ENCODE results near the gene PSTPIP1. TPM values are rescaled to one million over a fixed set of nuclear protein-coding genes. Genes with fewer than 3 reads are reported as not detected.

Gene PSTPIP1
- total and polyA plus RNA-seq, 9 of the 15 experiments (the other 6 are each of a cell fraction or from before 2014, with no cell fraction given), result not detected

DNA sequence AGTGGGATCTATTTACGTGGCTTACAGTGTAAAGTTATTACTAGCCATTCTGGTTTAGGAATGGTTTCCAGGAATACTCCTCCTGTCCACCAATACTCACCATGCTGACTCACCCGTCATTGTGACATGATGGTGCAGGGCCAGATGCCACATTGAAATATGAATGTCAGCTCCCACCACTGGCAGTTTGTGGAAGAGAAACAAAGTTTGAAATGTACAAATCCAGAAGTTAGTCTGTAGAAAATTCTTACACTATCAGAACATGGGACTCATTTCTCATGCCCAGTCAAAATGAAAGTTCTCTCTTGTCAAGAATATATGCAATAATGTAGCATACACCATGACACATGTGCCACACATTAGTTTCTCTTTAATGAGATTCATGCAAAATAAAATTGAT lies 90.4 kb downstream of the PSTPIP1 start (continued):
- TF ChIP-seq ZNF184 (CRISPR knock-in tag; IDR thresholded peaks at IDR 0.05) (no peak), FOXK1 (CRISPR knock-in tag; IDR thresholded peaks at IDR 0.05; ENCODE audit: borderline replicate concordance) (no peak), C11orf30 (IDR thresholded peaks at IDR 0.05; ENCODE audit: low read depth) (peak; percentile 72), ZNF717 (CRISPR knock-in tag; IDR thresholded peaks at IDR 0.05) (no peak), BRD9 (IDR thresholded peaks at IDR 0.05; ENCODE audit: low read depth, partially characterized antibody) (no peak), TCF3 (CRISPR knock-in tag; IDR thresholded peaks at IDR 0.05) (no peak)
- TF ChIP-seq, protein P1, sequence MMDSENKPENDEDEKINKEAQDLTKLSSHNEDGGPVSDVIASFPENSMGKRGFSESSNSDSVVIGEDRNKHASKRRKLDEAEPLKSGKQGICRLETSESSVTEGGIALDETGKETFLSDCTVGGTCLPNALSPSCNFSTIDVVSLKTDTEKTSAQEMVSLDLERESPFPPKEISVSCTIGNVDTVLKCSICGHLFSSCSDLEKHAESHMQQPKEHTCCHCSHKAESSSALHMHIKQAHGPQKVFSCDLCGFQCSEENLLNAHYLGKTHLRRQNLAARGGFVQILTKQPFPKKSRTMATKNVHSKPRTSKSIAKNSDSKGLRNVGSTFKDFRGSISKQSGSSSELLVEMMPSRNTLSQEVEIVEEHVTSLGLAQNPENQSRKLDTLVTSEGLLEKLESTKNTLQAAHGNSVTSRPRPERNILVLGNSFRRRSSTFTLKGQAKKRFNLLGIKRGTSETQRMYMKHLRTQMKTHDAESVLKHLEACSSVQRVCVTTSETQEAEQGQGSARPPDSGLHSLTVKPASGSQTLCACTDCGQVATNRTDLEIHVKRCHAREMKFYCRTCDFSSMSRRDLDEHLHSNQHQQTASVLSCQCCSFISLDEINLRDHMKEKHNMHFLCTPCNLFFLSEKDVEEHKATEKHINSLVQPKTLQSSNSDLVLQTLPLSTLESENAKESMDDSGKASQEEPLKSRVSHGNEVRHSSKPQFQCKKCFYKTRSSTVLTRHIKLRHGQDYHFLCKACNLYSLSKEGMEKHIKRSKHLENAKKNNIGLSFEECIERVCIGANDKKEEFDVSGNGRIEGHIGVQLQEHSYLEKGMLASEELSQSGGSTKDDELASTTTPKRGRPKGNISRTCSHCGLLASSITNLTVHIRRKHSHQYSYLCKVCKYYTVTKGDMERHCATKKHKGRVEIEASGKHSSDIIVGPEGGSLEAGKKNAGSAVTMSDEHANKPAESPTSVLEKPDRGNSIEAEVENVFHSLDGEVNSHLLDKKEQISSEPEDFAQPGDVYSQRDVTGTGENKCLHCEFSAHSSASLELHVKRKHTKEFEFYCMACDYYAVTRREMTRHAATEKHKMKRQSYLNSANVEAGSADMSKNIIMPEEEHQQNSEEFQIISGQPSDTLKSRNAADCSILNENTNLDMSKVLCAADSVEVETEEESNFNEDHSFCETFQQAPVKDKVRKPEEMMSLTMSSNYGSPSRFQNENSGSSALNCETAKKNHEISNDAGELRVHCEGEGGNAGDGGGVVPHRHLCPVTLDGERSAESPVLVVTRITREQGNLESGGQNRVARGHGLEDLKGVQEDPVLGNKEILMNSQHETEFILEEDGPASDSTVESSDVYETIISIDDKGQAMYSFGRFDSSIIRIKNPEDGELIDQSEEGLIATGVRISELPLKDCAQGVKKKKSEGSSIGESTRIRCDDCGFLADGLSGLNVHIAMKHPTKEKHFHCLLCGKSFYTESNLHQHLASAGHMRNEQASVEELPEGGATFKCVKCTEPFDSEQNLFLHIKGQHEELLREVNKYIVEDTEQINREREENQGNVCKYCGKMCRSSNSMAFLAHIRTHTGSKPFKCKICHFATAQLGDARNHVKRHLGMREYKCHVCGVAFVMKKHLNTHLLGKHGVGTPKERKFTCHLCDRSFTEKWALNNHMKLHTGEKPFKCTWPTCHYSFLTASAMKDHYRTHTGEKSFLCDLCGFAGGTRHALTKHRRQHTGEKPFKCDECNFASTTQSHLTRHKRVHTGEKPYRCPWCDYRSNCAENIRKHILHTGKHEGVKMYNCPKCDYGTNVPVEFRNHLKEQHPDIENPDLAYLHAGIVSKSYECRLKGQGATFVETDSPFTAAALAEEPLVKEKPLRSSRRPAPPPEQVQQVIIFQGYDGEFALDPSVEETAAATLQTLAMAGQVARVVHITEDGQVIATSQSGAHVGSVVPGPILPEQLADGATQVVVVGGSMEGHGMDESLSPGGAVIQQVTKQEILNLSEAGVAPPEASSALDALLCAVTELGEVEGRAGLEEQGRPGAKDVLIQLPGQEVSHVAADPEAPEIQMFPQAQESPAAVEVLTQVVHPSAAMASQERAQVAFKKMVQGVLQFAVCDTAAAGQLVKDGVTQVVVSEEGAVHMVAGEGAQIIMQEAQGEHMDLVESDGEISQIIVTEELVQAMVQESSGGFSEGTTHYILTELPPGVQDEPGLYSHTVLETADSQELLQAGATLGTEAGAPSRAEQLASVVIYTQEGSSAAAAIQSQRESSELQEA (IDR thresholded peaks at IDR 0.05; ENCODE audit: low read depth), result no peak
- TF ChIP-seq, protein P2, sequence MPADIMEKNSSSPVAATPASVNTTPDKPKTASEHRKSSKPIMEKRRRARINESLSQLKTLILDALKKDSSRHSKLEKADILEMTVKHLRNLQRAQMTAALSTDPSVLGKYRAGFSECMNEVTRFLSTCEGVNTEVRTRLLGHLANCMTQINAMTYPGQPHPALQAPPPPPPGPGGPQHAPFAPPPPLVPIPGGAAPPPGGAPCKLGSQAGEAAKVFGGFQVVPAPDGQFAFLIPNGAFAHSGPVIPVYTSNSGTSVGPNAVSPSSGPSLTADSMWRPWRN (IDR thresholded peaks at IDR 0.05; ENCODE audit: low read depth), result no peak
- TF ChIP-seq, protein P3, sequence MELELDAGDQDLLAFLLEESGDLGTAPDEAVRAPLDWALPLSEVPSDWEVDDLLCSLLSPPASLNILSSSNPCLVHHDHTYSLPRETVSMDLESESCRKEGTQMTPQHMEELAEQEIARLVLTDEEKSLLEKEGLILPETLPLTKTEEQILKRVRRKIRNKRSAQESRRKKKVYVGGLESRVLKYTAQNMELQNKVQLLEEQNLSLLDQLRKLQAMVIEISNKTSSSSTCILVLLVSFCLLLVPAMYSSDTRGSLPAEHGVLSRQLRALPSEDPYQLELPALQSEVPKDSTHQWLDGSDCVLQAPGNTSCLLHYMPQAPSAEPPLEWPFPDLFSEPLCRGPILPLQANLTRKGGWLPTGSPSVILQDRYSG (tag; conservative IDR thresholded peaks at IDR 0.05; ENCODE audit: low read depth), result no peak
- TF ChIP-seq, protein P4, sequence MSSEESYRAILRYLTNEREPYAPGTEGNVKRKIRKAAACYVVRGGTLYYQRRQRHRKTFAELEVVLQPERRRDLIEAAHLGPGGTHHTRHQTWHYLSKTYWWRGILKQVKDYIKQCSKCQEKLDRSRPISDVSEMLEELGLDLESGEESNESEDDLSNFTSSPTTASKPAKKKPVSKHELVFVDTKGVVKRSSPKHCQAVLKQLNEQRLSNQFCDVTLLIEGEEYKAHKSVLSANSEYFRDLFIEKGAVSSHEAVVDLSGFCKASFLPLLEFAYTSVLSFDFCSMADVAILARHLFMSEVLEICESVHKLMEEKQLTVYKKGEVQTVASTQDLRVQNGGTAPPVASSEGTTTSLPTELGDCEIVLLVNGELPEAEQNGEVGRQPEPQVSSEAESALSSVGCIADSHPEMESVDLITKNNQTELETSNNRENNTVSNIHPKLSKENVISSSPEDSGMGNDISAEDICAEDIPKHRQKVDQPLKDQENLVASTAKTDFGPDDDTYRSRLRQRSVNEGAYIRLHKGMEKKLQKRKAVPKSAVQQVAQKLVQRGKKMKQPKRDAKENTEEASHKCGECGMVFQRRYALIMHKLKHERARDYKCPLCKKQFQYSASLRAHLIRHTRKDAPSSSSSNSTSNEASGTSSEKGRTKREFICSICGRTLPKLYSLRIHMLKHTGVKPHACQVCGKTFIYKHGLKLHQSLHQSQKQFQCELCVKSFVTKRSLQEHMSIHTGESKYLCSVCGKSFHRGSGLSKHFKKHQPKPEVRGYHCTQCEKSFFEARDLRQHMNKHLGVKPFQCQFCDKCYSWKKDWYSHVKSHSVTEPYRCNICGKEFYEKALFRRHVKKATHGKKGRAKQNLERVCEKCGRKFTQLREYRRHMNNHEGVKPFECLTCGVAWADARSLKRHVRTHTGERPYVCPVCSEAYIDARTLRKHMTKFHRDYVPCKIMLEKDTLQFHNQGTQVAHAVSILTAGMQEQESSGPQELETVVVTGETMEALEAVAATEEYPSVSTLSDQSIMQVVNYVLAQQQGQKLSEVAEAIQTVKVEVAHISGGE (CRISPR knock-in tag; IDR thresholded peaks at IDR 0.05), result no peak
- TF ChIP-seq, protein P5, sequence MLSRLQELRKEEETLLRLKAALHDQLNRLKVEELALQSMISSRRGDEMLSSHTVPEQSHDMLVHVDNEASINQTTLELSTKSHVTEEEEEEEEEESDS (CRISPR knock-in tag; IDR thresholded peaks at IDR 0.05), result no peak
- TF ChIP-seq, protein P6, sequence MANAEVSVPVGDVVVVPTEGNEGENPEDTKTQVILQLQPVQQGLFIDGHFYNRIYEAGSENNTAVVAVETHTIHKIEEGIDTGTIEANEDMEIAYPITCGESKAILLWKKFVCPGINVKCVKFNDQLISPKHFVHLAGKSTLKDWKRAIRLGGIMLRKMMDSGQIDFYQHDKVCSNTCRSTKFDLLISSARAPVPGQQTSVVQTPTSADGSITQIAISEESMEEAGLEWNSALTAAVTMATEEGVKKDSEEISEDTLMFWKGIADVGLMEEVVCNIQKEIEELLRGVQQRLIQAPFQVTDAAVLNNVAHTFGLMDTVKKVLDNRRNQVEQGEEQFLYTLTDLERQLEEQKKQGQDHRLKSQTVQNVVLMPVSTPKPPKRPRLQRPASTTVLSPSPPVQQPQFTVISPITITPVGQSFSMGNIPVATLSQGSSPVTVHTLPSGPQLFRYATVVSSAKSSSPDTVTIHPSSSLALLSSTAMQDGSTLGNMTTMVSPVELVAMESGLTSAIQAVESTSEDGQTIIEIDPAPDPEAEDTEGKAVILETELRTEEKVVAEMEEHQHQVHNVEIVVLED (CRISPR knock-in tag; IDR thresholded peaks at IDR 0.05), result no peak

All from K562 (cell line).